WTC11 (cell line): Measurements from ENCODE around the gene ETV3. TPM values are rescaled to one million over a fixed set of nuclear protein-coding genes. Genes with fewer than 3 reads are reported as not detected.

Experiments used
- ATAC-seq: fragments of 200-7000 bp; cut with Tn5 transposase; 2 replicates; pipeline ENCODE4 v1.10.0; 2021; ENCODE audit warnings: mild to moderate bottlenecking, moderate library complexity
- CTCF ChIA-PET: fragments of 300-600 bp; sonication (Branson Sonifier 250); formaldehyde crosslinking; loops from one replicate; lab custom pipeline; 2021; ENCODE audit warnings: antibody characterized with exemption; lab: Charles Lee
- POLR2A ChIA-PET: fragments of 350-600 bp; sonication (Branson Sonifier 250); formaldehyde crosslinking; loops from one replicate; lab custom pipeline; 2021; ENCODE audit warnings: antibody characterized with exemption; lab: Charles Lee
- DNase-seq: peaks from one replicate; pipeline ENCODE4 v3.0.0; 2021; ENCODE audit warnings: low spot score
- H3K27ac Mint-ChIP-seq: 2 replicates; pipeline ENCODE4 v1.8.0; 2021; ENCODE audit warnings: mixed read lengths
- H3K27me3 Mint-ChIP-seq: 2 replicates; pipeline ENCODE4 v1.8.0; 2021; ENCODE audit warnings: low read depth, mild to moderate bottlenecking, moderate library complexity, mixed read lengths
- H3K36me3 Mint-ChIP-seq: 2 replicates; pipeline ENCODE4 v1.8.0; 2021; ENCODE audit warnings: mixed read lengths
- H3K4me1 Mint-ChIP-seq: 2 replicates; pipeline ENCODE4 v1.8.0; 2022; ENCODE audit warnings: mixed read lengths
- H3K4me3 Mint-ChIP-seq: 2 replicates; pipeline ENCODE4 v1.8.0; 2021; ENCODE audit warnings: mild to moderate bottlenecking, moderate library complexity, mixed read lengths
- H3K9me3 Mint-ChIP-seq: 2 replicates; pipeline ENCODE4 v1.8.0; 2021; ENCODE audit warnings: mixed read lengths
- ATF1 ChIP-seq: sonication (generic); formaldehyde crosslinking; IDR thresholded peaks from 2 replicates; pipeline ENCODE4 v1.8.1; 2023; ENCODE audit warnings: mild to moderate bottlenecking, moderate library complexity, missing genetic modification reagents
- GRHL2 ChIP-seq: fragments of 250-450 bp; sonication (Bioruptor Pico); IDR thresholded peaks from 2 replicates; pipeline ENCODE4 v1.8.0; 2022; ENCODE audit warnings: mild to moderate bottlenecking, moderate library complexity; ENCODE audit not compliant: insufficient replicate concordance, severe bottlenecking
- HMGA2 ChIP-seq: fragments of 250-450 bp; sonication (Bioruptor Pico); IDR thresholded peaks from 2 replicates; pipeline ENCODE4 v1.4.0; 2021; ENCODE audit warnings: mild to moderate bottlenecking, moderate library complexity
- NR2C2 ChIP-seq: sonication (generic); formaldehyde crosslinking; IDR thresholded peaks from 2 replicates; pipeline ENCODE4 v1.8.0; 2022; ENCODE audit warnings: mild to moderate bottlenecking, missing genetic modification reagents
- RORB ChIP-seq: fragments of 250-450 bp; sonication (Bioruptor Pico); IDR thresholded peaks from 2 replicates; pipeline ENCODE4 v1.9.0; 2021; ENCODE audit warnings: mild to moderate bottlenecking
- SOX15 ChIP-seq: fragments of 250-450 bp; sonication (Bioruptor Pico); IDR thresholded peaks from 2 replicates; pipeline ENCODE4 v1.9.0; 2021; ENCODE audit warnings: mild to moderate bottlenecking
- TEAD1 ChIP-seq: sonication (generic); formaldehyde crosslinking; IDR thresholded peaks from 2 replicates; pipeline ENCODE4 v1.8.0; 2022; ENCODE audit warnings: mild to moderate bottlenecking, missing genetic modification reagents
- ZNF396 ChIP-seq: fragments of 250-450 bp; sonication (Bioruptor Pico); IDR thresholded peaks from 2 replicates; pipeline ENCODE4 v1.8.0; 2021; ENCODE audit warnings: mild to moderate bottlenecking, moderate library complexity, borderline replicate concordance
- ZNF416 ChIP-seq: fragments of 250-450 bp; sonication (Bioruptor Pico); IDR thresholded peaks from 2 replicates; pipeline ENCODE4 v1.9.0; 2021; ENCODE audit warnings: mild to moderate bottlenecking, inconsistent platforms
- ZNF671 ChIP-seq: fragments of 250-450 bp; sonication (Bioruptor Pico); IDR thresholded peaks from 2 replicates; pipeline ENCODE4 v1.8.0; 2021; ENCODE audit warnings: mild to moderate bottlenecking
- total RNA-seq: library from RNA; stranded (reverse); gene quantifications from 3 replicates; pipeline ENCODE4 v1.2.3, GENCODE V29; 2021
- TF ChIP-seq, protein P1 (sequence below): sonication (generic); formaldehyde crosslinking; IDR thresholded peaks from 2 replicates; pipeline ENCODE4 v1.8.1; 2023; ENCODE audit warnings: mild to moderate bottlenecking, moderate library complexity, missing genetic modification reagents
- TF ChIP-seq, protein P2 (sequence below): fragments of 250-450 bp; sonication (Bioruptor Pico); IDR thresholded peaks from 2 replicates; pipeline ENCODE4 v1.9.0; 2021; ENCODE audit warnings: mild to moderate bottlenecking
- TF ChIP-seq, protein P3 (sequence below): sonication (generic); formaldehyde crosslinking; IDR thresholded peaks from 2 replicates; pipeline ENCODE4 v1.8.0; 2023; ENCODE audit warnings: mild to moderate bottlenecking, missing genetic modification reagents
- TF ChIP-seq, protein P4 (sequence below): sonication (generic); formaldehyde crosslinking; conservative IDR thresholded peaks from 2 replicates; pipeline ENCODE4 v1.8.1; 2023; ENCODE audit warnings: mild to moderate bottlenecking, low read depth, missing genetic modification reagents, moderate library complexity
- TF ChIP-seq, protein P5 (sequence below): sonication (generic); formaldehyde crosslinking; IDR thresholded peaks from 2 replicates; pipeline ENCODE4 v1.8.0; 2022; ENCODE audit warnings: mild to moderate bottlenecking, missing genetic modification reagents
- TF ChIP-seq, protein P6 (sequence below): sonication (generic); formaldehyde crosslinking; IDR thresholded peaks from 2 replicates; pipeline ENCODE4 v1.8.0; 2022; ENCODE audit warnings: mild to moderate bottlenecking, missing genetic modification reagents
- TF ChIP-seq, protein P7 (sequence below): sonication (generic); formaldehyde crosslinking; IDR thresholded peaks from 2 replicates; pipeline ENCODE4 v1.8.1; 2023; ENCODE audit warnings: mild to moderate bottlenecking, missing genetic modification reagents, moderate library complexity
- TF ChIP-seq, protein P8 (sequence below): sonication (generic); formaldehyde crosslinking; IDR thresholded peaks from 2 replicates; pipeline ENCODE4 v1.8.1; 2023; ENCODE audit warnings: mild to moderate bottlenecking, missing genetic modification reagents, moderate library complexity
- TF ChIP-seq, protein P9 (sequence below): sonication (generic); formaldehyde crosslinking; IDR thresholded peaks from 2 replicates; pipeline ENCODE4 v1.8.0; 2023; ENCODE audit warnings: missing genetic modification reagents, mild to moderate bottlenecking, borderline replicate concordance

Gene ETV3
- total RNA-seq, 1 experiment from 2014 or later: 26.0 TPM

DNA sequence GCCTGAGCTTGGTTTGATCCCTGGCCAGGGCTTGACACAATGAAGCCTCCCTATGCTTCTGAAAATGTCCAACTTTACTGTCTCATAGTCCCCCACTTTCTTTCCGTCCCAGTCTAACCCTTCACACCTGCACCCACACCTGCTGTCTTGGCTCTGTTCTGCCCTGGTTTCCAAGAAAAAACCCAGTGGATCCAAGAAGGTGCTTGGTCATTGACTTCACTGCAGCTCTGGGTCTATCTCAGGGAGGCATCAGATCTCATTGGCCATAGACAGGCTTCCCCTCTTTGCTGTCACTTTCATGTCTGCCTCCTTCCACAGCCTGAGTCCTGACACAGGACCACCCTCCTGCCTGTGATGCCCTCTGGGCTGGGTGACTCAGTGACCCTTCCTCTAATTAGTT is 37.8 kb upstream of the ETV3 start:
- TF ChIP-seq TEAD1 (CRISPR knock-in tag) (no peak), ZNF396 (CRISPR knock-in tag) (no peak)
- peaks cover 18% of the 10 kb centered on the region for H3K4me1 Mint-ChIP-seq
- ChIA-PET POLR2A (no interaction called here), CTCF (interaction anchor here (1.0 to 1.7 kb wide), 3 partner anchors 11 to 20 kb away, joined by 3 to 4 read pairs (median 4); no protein-coding TSS in a partner anchor)
- no peaks in the 10 kb centered on the region for H3K27me3 Mint-ChIP-seq
- no peak overlapping the region for H3K4me3 Mint-ChIP-seq
- ATAC-seq (no peak), DNase-seq (no peak)
- H3K9me3 Mint-ChIP-seq: no peaks in the 10 kb centered on the region
- H3K27ac Mint-ChIP-seq: no peak overlapping the region
- no peaks in the 10 kb centered on the region for H3K36me3 Mint-ChIP-seq

DNA sequence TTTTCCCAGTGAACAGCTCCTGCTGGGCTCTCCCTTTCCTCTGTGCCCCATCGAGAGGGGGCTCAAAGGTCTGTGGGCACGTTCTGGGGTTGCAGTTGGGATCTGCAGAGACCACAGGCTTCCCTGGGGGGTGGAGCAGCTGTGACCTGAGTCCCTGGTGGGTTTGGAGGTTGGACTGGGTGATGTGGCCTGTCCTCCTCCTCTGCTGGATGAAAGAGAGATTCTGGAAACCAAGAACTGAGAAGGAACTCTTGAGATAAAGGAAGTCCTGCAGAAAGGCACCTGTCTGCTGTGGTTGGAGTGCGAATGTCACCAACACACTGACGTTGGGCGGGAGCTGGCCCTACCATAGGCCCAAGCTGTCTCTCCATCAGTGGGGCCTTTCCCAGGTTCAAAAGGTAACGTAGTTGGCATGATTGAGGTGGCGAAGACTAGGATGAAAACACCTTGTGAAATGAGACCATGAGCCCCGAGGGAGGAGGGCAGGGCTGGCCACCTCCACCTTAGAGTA is 35.8 kb upstream of the ETV3 start:
- ChIA-PET CTCF (interaction anchor here (1.1 kb wide), 1 partner anchor 12 kb away, joined by 3 read pairs; no protein-coding TSS in a partner anchor), POLR2A (no interaction called here)
- Mint-ChIP-seq H3K36me3 (no peaks in the 10 kb centered on the region), H3K4me1 (peaks cover 13% of the 10 kb centered on the region), H3K27ac (no peak overlapping the region), H3K4me3 (no peak overlapping the region), H3K27me3 (no peaks in the 10 kb centered on the region), H3K9me3 (no peaks in the 10 kb centered on the region)
- DNase-seq (no peak), ATAC-seq (no peak)
- TF ChIP-seq, protein P1, sequence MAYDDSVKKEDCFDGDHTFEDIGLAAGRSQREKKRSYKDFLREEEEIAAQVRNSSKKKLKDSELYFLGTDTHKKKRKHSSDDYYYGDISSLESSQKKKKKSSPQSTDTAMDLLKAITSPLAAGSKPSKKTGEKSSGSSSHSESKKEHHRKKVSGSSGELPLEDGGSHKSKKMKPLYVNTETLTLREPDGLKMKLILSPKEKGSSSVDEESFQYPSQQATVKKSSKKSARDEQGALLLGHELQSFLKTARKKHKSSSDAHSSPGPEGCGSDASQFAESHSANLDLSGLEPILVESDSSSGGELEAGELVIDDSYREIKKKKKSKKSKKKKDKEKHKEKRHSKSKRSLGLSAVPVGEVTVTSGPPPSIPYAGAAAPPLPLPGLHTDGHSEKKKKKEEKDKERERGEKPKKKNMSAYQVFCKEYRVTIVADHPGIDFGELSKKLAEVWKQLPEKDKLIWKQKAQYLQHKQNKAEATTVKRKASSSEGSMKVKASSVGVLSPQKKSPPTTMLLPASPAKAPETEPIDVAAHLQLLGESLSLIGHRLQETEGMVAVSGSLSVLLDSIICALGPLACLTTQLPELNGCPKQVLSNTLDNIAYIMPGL (CRISPR knock-in tag): no peak
- TF ChIP-seq, protein P2, sequence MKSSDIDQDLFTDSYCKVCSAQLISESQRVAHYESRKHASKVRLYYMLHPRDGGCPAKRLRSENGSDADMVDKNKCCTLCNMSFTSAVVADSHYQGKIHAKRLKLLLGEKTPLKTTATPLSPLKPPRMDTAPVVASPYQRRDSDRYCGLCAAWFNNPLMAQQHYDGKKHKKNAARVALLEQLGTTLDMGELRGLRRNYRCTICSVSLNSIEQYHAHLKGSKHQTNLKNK (CRISPR knock-in tag): no peak
- TF ChIP-seq, protein P3, sequence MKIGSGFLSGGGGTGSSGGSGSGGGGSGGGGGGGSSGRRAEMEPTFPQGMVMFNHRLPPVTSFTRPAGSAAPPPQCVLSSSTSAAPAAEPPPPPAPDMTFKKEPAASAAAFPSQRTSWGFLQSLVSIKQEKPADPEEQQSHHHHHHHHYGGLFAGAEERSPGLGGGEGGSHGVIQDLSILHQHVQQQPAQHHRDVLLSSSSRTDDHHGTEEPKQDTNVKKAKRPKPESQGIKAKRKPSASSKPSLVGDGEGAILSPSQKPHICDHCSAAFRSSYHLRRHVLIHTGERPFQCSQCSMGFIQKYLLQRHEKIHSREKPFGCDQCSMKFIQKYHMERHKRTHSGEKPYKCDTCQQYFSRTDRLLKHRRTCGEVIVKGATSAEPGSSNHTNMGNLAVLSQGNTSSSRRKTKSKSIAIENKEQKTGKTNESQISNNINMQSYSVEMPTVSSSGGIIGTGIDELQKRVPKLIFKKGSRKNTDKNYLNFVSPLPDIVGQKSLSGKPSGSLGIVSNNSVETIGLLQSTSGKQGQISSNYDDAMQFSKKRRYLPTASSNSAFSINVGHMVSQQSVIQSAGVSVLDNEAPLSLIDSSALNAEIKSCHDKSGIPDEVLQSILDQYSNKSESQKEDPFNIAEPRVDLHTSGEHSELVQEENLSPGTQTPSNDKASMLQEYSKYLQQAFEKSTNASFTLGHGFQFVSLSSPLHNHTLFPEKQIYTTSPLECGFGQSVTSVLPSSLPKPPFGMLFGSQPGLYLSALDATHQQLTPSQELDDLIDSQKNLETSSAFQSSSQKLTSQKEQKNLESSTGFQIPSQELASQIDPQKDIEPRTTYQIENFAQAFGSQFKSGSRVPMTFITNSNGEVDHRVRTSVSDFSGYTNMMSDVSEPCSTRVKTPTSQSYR (CRISPR knock-in tag): no peak
- TF ChIP-seq, protein P4, sequence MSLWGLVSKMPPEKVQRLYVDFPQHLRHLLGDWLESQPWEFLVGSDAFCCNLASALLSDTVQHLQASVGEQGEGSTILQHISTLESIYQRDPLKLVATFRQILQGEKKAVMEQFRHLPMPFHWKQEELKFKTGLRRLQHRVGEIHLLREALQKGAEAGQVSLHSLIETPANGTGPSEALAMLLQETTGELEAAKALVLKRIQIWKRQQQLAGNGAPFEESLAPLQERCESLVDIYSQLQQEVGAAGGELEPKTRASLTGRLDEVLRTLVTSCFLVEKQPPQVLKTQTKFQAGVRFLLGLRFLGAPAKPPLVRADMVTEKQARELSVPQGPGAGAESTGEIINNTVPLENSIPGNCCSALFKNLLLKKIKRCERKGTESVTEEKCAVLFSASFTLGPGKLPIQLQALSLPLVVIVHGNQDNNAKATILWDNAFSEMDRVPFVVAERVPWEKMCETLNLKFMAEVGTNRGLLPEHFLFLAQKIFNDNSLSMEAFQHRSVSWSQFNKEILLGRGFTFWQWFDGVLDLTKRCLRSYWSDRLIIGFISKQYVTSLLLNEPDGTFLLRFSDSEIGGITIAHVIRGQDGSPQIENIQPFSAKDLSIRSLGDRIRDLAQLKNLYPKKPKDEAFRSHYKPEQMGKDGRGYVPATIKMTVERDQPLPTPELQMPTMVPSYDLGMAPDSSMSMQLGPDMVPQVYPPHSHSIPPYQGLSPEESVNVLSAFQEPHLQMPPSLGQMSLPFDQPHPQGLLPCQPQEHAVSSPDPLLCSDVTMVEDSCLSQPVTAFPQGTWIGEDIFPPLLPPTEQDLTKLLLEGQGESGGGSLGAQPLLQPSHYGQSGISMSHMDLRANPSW (CRISPR knock-in tag): no peak
- TF ChIP-seq NR2C2 (CRISPR knock-in tag) (no peak), HMGA2 (CRISPR knock-in tag) (no peak), ATF1 (CRISPR knock-in tag) (no peak), ZNF416 (CRISPR knock-in tag) (no peak), ZNF671 (CRISPR knock-in tag) (no peak), GRHL2 (CRISPR knock-in tag) (no peak), RORB (CRISPR knock-in tag) (no peak), SOX15 (no peak)
- TF ChIP-seq, protein P5, sequence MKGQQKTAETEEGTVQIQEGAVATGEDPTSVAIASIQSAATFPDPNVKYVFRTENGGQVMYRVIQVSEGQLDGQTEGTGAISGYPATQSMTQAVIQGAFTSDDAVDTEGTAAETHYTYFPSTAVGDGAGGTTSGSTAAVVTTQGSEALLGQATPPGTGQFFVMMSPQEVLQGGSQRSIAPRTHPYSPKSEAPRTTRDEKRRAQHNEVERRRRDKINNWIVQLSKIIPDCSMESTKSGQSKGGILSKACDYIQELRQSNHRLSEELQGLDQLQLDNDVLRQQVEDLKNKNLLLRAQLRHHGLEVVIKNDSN: no peak
- TF ChIP-seq, protein P6, sequence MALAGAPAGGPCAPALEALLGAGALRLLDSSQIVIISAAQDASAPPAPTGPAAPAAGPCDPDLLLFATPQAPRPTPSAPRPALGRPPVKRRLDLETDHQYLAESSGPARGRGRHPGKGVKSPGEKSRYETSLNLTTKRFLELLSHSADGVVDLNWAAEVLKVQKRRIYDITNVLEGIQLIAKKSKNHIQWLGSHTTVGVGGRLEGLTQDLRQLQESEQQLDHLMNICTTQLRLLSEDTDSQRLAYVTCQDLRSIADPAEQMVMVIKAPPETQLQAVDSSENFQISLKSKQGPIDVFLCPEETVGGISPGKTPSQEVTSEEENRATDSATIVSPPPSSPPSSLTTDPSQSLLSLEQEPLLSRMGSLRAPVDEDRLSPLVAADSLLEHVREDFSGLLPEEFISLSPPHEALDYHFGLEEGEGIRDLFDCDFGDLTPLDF (CRISPR knock-in tag): no peak
- TF ChIP-seq, protein P7, sequence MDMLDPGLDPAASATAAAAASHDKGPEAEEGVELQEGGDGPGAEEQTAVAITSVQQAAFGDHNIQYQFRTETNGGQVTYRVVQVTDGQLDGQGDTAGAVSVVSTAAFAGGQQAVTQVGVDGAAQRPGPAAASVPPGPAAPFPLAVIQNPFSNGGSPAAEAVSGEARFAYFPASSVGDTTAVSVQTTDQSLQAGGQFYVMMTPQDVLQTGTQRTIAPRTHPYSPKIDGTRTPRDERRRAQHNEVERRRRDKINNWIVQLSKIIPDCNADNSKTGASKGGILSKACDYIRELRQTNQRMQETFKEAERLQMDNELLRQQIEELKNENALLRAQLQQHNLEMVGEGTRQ: no peak
- TF ChIP-seq, protein P8, sequence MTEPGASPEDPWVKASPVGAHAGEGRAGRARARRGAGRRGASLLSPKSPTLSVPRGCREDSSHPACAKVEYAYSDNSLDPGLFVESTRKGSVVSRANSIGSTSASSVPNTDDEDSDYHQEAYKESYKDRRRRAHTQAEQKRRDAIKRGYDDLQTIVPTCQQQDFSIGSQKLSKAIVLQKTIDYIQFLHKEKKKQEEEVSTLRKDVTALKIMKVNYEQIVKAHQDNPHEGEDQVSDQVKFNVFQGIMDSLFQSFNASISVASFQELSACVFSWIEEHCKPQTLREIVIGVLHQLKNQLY (CRISPR knock-in tag): no peak
- TF ChIP-seq, protein P9, sequence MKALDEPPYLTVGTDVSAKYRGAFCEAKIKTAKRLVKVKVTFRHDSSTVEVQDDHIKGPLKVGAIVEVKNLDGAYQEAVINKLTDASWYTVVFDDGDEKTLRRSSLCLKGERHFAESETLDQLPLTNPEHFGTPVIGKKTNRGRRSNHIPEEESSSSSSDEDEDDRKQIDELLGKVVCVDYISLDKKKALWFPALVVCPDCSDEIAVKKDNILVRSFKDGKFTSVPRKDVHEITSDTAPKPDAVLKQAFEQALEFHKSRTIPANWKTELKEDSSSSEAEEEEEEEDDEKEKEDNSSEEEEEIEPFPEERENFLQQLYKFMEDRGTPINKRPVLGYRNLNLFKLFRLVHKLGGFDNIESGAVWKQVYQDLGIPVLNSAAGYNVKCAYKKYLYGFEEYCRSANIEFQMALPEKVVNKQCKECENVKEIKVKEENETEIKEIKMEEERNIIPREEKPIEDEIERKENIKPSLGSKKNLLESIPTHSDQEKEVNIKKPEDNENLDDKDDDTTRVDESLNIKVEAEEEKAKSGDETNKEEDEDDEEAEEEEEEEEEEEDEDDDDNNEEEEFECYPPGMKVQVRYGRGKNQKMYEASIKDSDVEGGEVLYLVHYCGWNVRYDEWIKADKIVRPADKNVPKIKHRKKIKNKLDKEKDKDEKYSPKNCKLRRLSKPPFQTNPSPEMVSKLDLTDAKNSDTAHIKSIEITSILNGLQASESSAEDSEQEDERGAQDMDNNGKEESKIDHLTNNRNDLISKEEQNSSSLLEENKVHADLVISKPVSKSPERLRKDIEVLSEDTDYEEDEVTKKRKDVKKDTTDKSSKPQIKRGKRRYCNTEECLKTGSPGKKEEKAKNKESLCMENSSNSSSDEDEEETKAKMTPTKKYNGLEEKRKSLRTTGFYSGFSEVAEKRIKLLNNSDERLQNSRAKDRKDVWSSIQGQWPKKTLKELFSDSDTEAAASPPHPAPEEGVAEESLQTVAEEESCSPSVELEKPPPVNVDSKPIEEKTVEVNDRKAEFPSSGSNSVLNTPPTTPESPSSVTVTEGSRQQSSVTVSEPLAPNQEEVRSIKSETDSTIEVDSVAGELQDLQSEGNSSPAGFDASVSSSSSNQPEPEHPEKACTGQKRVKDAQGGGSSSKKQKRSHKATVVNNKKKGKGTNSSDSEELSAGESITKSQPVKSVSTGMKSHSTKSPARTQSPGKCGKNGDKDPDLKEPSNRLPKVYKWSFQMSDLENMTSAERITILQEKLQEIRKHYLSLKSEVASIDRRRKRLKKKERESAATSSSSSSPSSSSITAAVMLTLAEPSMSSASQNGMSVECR (CRISPR knock-in tag): no peak
